ENCODE results near the gene SGCD. TPM values are rescaled to one million over a fixed set of nuclear protein-coding genes. Genes with fewer than 3 reads are reported as not detected.
A peak's percentile ranks its signal among the peaks of the same experiment; 100 is the strongest.

Gene SGCD
- total RNA-seq, 4 donors from 2014 or later: 3.4 to 86.5 (median 8.1) TPM

- H3K27ac ChIP-seq: peak overlapping the region in 1 of 2 donors; percentile 79
- no peak overlapping the region for H3K4me3 ChIP-seq
- intact Hi-C loops (cut with DNase I; ENCODE audit: low total_unique reads): no loop called here
- TF ChIP-seq CTCF (IDR thresholded peaks at IDR 0.05) (no peak), POLR2A (IDR thresholded peaks at IDR 0.05) (no peak)
- no peak for DNase-seq
- H3K27me3 ChIP-seq: no peaks in the 10 kb centered on the region
- no peaks in the 10 kb centered on the region for H3K9me3 ChIP-seq
- no peaks in the 10 kb centered on the region for H3K4me1 ChIP-seq
- no peaks in the 10 kb centered on the region for H3K36me3 ChIP-seq
These were observed 261.3 kb downstream of the SGCD start for GRCh38 chr5:156588306-156588705.

GRCh38 chr5:156589104-156589945 is 262.4 kb downstream of the SGCD start:
- H3K4me3 ChIP-seq: no peak overlapping the region
- no peaks in the 10 kb centered on the region for H3K9me3 ChIP-seq
- intact Hi-C loops (cut with DNase I; ENCODE audit: low total_unique reads): no loop called here
- H3K36me3 ChIP-seq: no peaks in the 10 kb centered on the region
- TF ChIP-seq POLR2A (IDR thresholded peaks at IDR 0.05) (no peak), CTCF (IDR thresholded peaks at IDR 0.05) (no peak)
- H3K27ac ChIP-seq: peak overlapping the region in 1 of 2 donors; percentile 55
- no peaks in the 10 kb centered on the region for H3K4me1 ChIP-seq
- no peak for DNase-seq
- no peaks in the 10 kb centered on the region for H3K27me3 ChIP-seq

- DNase-seq: no peak
- Histone ChIP-seq H3K4me1 (no peaks in the 10 kb centered on the region), H3K4me3 (no peak overlapping the region), H3K27ac (peak overlapping the region in 1 of 2 donors; percentile 55), H3K27me3 (no peaks in the 10 kb centered on the region), H3K9me3 (no peaks in the 10 kb centered on the region), H3K36me3 (no peaks in the 10 kb centered on the region)
- TF ChIP-seq POLR2A (IDR thresholded peaks at IDR 0.05) (no peak), CTCF (IDR thresholded peaks at IDR 0.05) (no peak)
- intact Hi-C loops (cut with DNase I; ENCODE audit: low total_unique reads): no loop called here
These were observed 262.9 kb downstream of the SGCD start for GRCh38 chr5:156589946-156590216.

GRCh38 chr5:156590978-156591377 is 264.0 kb downstream of the SGCD start:
- TF ChIP-seq POLR2A (IDR thresholded peaks at IDR 0.05) (no peak), CTCF (IDR thresholded peaks at IDR 0.05) (no peak)
- DNase-seq: no peak
- H3K4me1 ChIP-seq: no peaks in the 10 kb centered on the region
- peak overlapping the region in 1 of 2 donors; percentile 55 for H3K27ac ChIP-seq
- H3K27me3 ChIP-seq: no peaks in the 10 kb centered on the region
- H3K9me3 ChIP-seq: no peaks in the 10 kb centered on the region
- no peaks in the 10 kb centered on the region for H3K36me3 ChIP-seq
- no peak overlapping the region for H3K4me3 ChIP-seq
- intact Hi-C loops (cut with DNase I; ENCODE audit: low total_unique reads): no loop called here

GRCh38 chr5:156591631-156592030 is 264.7 kb downstream of the SGCD start:
- TF ChIP-seq POLR2A (IDR thresholded peaks at IDR 0.05): no peak
- no peak for TF ChIP-seq CTCF (IDR thresholded peaks at IDR 0.05)
- H3K27me3 ChIP-seq: no peaks in the 10 kb centered on the region
- H3K36me3 ChIP-seq: no peaks in the 10 kb centered on the region
- no peak overlapping the region for H3K4me3 ChIP-seq
- intact Hi-C loops (cut with DNase I; ENCODE audit: low total_unique reads): no loop called here
- no peak for DNase-seq
- H3K9me3 ChIP-seq: no peaks in the 10 kb centered on the region
- H3K27ac ChIP-seq: no peak overlapping the region
- no peaks in the 10 kb centered on the region for H3K4me1 ChIP-seq

Measured in uterus (tissue), 4 donors.